CD4-positive, alpha-beta T cell (primary cell): ENCODE results near the gene D2HGDH. TPM values are rescaled to one million over a fixed set of nuclear protein-coding genes. Genes with fewer than 3 reads are reported as not detected.

Experiments
- ATAC-seq: fragments of 200-7000 bp; cut with Tn5 transposase; one replicate; pipeline ENCODE4 v1.10.0; 2022; ENCODE audit warnings: mild to moderate bottlenecking; ENCODE audit not compliant: poor library complexity
- CTCF ChIA-PET: fragments of 350-600 bp; sonication (Branson Sonifier 250); formaldehyde crosslinking; loops from one replicate; lab custom pipeline; 2021; ENCODE audit warnings: antibody characterized with exemption, inconsistent platforms; lab: Charles Lee
- POLR2A ChIA-PET: fragments of 350-600 bp; sonication (Branson Sonifier 250); formaldehyde crosslinking; loops from one replicate; lab custom pipeline; 2021; ENCODE audit warnings: antibody characterized with exemption, inconsistent platforms; lab: Charles Lee
- DNase-seq, 14 experiments: peaks; one replicate each; pipeline ENCODE4 v3.0.0-alpha.2; 2013 to 2020; ENCODE audit warnings: mixed read lengths in 2 of 14
- H3K27ac ChIP-seq, 2 donors: one replicate each; pipeline versions ENCODE4 v1.5.1 to v1.7.0; 2013; ENCODE audit warnings: low read length in 2 of 2, low read depth in 1 of 2, mild to moderate bottlenecking in 1 of 2
- H3K27me3 ChIP-seq, 2 experiments: 1 replicate in 1 of 2; 2 replicates in 1 of 2; pipeline versions ENCODE4 v1.6.1 to v1.7.0; 2013; ENCODE audit warnings: low read length in 2 of 2, control low read depth in 1 of 2, mild to moderate bottlenecking in 1 of 2, moderate library complexity in 1 of 2; ENCODE audit not compliant: insufficient read depth in 2 of 2, control insufficient read depth in 1 of 2
- H3K36me3 ChIP-seq: one replicate; pipeline ENCODE4 v1.6.1; 2013; ENCODE audit warnings: low read length, control low read depth; ENCODE audit not compliant: insufficient read depth
- H3K4me1 ChIP-seq: one replicate; pipeline ENCODE4 v1.6.1; 2013; ENCODE audit warnings: low read length, control low read depth; ENCODE audit not compliant: insufficient read depth
- H3K4me3 ChIP-seq: one replicate; pipeline ENCODE4 v1.5.1; 2013; ENCODE audit warnings: mild to moderate bottlenecking, low read length, moderate library complexity
- H3K9me3 ChIP-seq, 2 experiments: 1 replicate in 1 of 2; 2 replicates in 1 of 2; pipeline versions ENCODE4 v1.6.1 to v1.7.0; 2013; ENCODE audit warnings: low read length in 2 of 2, mild to moderate bottlenecking in 2 of 2, control low read depth in 1 of 2, moderate library complexity in 1 of 2; ENCODE audit not compliant: control insufficient read depth in 1 of 2, insufficient read depth in 1 of 2
- H3K27ac Mint-ChIP-seq: one replicate; pipeline ENCODE4 v1.8.0; 2020; ENCODE audit warnings: mixed read lengths
- H3K27me3 Mint-ChIP-seq: one replicate; pipeline ENCODE4 v1.8.0; 2021; ENCODE audit warnings: mixed read lengths
- H3K36me3 Mint-ChIP-seq: one replicate; pipeline ENCODE4 v1.8.0; 2021; ENCODE audit warnings: low read depth, mixed read lengths
- H3K4me1 Mint-ChIP-seq: one replicate; pipeline ENCODE4 v1.8.0; 2021; ENCODE audit warnings: low read depth, mixed read lengths
- H3K4me3 Mint-ChIP-seq: one replicate; pipeline ENCODE4 v1.8.0; 2020; ENCODE audit warnings: mild to moderate bottlenecking, mixed read lengths
- H3K9me3 Mint-ChIP-seq: one replicate; pipeline ENCODE4 v1.8.0; 2020; ENCODE audit warnings: mixed read lengths
- intact Hi-C, 2 experiments: fragments of 100-400 bp; cut with DNase I in 1 of 2; cut with micrococcal nuclease in 1 of 2; formaldehyde crosslinking; loops; one replicate each; pipeline versions ENCODE4 v1.15.1 to v1.9.0; 2023 to 2025; cut with DNase I, micrococcal nuclease
- total RNA-seq, 174 experiments: library from RNA in 2 of 174; stranded (reverse) in 2 of 174; gene quantifications; one replicate each; pipeline ENCODE4 v1.2.3 and lab custom pipeline; 2021 to 2026
- TF ChIP-seq, protein P1 (sequence below): fragments of 200-600 bp; IDR thresholded peaks from one replicate; pipeline ENCODE4 v1.8.0; 2022; ENCODE audit warnings: antibody characterized with exemption, mild to moderate bottlenecking

D2HGDH gene
- total RNA-seq, 2 experiments from 2014 or later = 27.6 to 30.6 TPM

DNA sequence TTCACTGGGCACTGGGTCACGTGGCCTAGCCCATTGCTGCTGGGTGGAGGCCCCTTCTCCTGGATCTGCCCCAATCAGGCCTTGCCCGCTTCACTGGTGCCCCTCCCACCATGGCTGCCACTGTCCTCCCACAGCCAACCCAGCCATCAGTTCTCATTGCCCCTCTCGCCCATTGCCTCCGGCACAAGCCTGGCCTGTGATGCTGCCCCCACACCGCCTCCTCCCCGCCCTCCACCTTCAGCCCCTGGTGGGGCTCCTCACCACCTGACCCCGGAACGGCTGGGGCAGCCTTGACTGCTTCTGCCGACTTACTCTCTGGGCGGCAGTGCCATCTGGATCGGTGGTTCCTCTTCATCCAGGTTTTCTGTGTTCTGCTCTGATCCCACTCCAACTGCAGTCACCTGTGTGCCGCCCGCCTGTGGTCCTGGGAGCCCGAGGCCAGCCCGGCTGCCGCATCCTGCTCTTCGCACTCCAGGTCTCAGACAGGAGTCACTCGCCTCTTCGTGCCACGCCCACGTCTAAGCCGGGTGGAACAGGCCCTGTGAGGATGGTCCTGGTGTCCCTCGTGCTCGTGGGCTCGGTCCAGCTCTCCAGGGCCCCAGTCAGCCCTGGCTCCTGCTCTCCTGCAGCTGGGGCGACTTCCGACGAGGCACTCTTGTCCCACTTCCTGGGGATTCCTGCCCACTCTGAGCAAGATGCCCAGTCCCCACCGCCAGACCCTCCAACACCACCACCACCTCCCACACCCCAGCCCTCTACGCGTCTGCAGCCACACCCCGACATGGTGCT lies 14.2 kb downstream of the D2HGDH start:
- ATAC-seq (no peak), DNase-seq (no peak)
- H3K36me3 Mint-ChIP-seq = peaks cover 41% of the 10 kb centered on the region
- H3K9me3 Mint-ChIP-seq = no peaks in the 10 kb centered on the region
- Histone ChIP-seq H3K4me3 (no peak overlapping the region), H3K9me3 (no peaks in the 10 kb centered on the region), H3K36me3 (peaks cover 40% of the 10 kb centered on the region), H3K4me1 (no peaks in the 10 kb centered on the region), H3K27ac (no peak overlapping the region), H3K27me3 (no peaks in the 10 kb centered on the region)
- intact Hi-C loops = no loop called here
- H3K27ac Mint-ChIP-seq = no peak overlapping the region
- no peaks in the 10 kb centered on the region for H3K4me1 Mint-ChIP-seq
- ChIA-PET POLR2A (no interaction called here), CTCF (no interaction called here)
- TF ChIP-seq, protein P1, sequence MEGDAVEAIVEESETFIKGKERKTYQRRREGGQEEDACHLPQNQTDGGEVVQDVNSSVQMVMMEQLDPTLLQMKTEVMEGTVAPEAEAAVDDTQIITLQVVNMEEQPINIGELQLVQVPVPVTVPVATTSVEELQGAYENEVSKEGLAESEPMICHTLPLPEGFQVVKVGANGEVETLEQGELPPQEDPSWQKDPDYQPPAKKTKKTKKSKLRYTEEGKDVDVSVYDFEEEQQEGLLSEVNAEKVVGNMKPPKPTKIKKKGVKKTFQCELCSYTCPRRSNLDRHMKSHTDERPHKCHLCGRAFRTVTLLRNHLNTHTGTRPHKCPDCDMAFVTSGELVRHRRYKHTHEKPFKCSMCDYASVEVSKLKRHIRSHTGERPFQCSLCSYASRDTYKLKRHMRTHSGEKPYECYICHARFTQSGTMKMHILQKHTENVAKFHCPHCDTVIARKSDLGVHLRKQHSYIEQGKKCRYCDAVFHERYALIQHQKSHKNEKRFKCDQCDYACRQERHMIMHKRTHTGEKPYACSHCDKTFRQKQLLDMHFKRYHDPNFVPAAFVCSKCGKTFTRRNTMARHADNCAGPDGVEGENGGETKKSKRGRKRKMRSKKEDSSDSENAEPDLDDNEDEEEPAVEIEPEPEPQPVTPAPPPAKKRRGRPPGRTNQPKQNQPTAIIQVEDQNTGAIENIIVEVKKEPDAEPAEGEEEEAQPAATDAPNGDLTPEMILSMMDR = no peak
- H3K27me3 Mint-ChIP-seq = no peaks in the 10 kb centered on the region
- H3K4me3 Mint-ChIP-seq = no peak overlapping the region

DNA sequence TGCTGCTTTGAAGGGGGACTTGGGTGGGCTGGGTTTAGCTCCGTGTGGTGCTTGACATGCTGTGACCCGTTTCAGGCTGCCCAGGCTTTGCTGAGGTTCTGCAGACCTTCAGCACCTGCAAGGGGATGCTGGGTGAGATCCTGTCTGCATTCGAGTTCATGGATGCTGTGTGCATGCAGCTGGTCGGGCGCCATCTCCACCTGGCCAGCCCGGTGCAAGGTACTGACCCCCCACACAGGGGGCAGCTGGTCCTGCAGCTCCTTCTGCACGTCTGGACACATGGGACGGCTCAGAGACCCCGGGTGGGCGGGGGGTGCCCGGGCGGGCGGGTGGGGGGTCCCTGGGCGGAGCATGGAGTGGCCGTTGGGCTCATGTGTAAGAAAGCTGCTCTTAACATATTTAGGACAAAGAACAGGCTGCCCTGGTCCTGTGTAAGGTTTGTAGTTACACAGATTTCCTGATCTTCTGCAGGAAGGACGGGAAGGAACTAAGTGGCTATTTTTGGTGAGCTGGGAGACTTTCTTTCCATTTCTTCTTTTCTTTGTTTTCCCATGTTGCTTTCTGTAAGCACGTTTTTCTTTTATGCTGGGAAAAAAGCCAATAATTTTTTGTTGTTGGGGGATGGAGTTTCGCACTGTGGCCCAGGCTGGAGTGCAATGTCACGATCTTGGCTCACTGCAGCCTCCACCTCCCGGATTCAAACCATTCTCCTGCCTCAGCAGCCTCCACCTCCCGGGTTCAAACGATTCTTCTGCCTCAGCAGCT lies 15.8 kb downstream of the D2HGDH start:
- H3K27ac ChIP-seq = no peak overlapping the region
- DNase-seq (no peak), ATAC-seq (no peak)
- no peaks in the 10 kb centered on the region for H3K9me3 ChIP-seq
- Mint-ChIP-seq H3K4me3 (no peak overlapping the region), H3K36me3 (peaks cover 40% of the 10 kb centered on the region), H3K27me3 (no peaks in the 10 kb centered on the region), H3K4me1 (no peaks in the 10 kb centered on the region), H3K9me3 (no peaks in the 10 kb centered on the region), H3K27ac (no peak overlapping the region)
- H3K36me3 ChIP-seq = peaks cover 34% of the 10 kb centered on the region
- TF ChIP-seq, protein P1 = no peak
- ChIA-PET POLR2A (no interaction called here), CTCF (no interaction called here)
- no peaks in the 10 kb centered on the region for H3K4me1 ChIP-seq
- H3K4me3 ChIP-seq = no peak overlapping the region
- H3K27me3 ChIP-seq = no peaks in the 10 kb centered on the region
- intact Hi-C loops = no loop called here

DNA sequence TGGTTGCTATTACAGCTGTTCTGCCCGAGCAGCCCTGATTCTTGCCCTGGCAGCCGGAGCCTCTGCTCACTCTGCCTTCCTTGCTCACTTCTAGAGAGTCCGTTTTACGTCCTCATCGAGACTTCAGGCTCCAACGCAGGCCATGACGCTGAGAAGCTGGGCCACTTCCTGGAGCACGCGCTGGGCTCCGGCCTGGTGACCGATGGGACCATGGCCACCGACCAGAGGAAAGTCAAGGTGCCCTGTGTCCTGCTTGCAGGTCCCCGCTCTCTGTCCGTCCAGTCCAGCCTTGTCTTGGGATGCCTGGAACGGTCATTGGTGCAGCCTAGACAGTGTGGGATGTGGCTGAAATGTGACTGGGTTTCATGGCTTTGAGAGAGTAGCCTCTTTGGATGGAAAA lies 16.7 kb downstream of the D2HGDH start:
- intact Hi-C loops = no loop called here
- Histone ChIP-seq H3K4me1 (no peaks in the 10 kb centered on the region), H3K27ac (no peak overlapping the region), H3K27me3 (no peaks in the 10 kb centered on the region), H3K4me3 (no peak overlapping the region), H3K9me3 (no peaks in the 10 kb centered on the region), H3K36me3 (peaks cover 39% of the 10 kb centered on the region)
- TF ChIP-seq, protein P1 = no peak
- H3K36me3 Mint-ChIP-seq = peaks cover 31% of the 10 kb centered on the region
- no peak overlapping the region for H3K27ac Mint-ChIP-seq
- no peak for DNase-seq
- ChIA-PET POLR2A (no interaction called here), CTCF (no interaction called here)
- H3K9me3 Mint-ChIP-seq = no peaks in the 10 kb centered on the region
- ATAC-seq = no peak
- H3K4me1 Mint-ChIP-seq = no peaks in the 10 kb centered on the region
- H3K27me3 Mint-ChIP-seq = no peaks in the 10 kb centered on the region
- H3K4me3 Mint-ChIP-seq = no peak overlapping the region
